Fibroblast of peridontal ligament (primary cell): Measurements from ENCODE around the gene RAPGEF6.
A peak's percentile ranks its signal among the peaks of the same experiment; 100 is the strongest.

Source experiments
- DNase-seq: peaks from one replicate; pipeline ENCODE4 v3.0.0-alpha.2; 2010; ENCODE audit errors: extremely low read depth

RAPGEF6 gene

DNA sequence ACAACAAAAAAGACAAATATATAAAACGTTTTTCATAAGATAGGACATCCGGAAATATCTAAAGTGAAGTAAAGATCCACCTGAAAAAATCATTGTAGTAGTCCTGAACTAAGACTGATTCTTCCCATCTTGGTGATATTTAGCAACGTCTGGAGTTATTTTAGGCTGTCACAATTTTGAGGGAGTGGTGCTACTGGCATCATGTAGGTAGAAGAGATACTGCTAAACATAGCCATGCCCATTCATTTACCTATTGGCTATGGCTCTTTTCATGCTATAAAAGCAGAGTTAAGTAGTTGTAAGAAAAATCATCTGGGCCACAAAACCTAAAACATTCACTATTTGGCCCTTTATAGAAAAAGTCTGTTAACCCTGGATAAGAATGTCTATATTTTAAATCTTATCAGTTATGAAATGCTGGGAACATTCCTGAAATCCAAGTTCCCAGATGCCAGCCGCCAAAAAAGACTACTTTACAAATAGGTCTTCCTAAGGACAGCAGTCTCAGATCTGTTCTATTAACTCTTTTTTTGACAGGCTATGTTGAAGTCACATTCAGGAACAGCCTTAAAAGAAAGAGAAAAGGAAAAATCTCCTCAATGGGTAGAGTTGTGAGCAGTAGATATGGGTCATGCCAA is 27.0 kb downstream of the RAPGEF6 start:
- peak; percentile 31 for DNase-seq

DNA sequence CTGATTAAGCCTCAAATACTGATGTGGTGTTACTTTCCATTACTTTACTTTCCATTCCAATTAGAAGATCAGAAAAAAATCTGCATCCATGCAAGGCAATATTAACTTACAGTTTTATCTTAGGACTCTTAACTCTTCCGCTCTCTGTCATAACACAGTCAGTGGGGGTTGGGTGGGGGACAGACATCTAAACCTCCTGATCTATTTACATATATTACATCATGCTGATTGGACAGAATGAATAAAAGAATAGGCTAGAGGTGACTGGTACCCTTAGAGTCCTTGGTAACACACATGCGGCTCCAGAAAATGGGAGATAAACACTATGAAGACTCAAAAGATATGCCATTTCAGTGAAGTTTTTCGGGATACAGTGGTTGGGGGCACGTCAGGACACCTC is 27.6 kb downstream of the RAPGEF6 start:
- DNase-seq = no peak

DNA sequence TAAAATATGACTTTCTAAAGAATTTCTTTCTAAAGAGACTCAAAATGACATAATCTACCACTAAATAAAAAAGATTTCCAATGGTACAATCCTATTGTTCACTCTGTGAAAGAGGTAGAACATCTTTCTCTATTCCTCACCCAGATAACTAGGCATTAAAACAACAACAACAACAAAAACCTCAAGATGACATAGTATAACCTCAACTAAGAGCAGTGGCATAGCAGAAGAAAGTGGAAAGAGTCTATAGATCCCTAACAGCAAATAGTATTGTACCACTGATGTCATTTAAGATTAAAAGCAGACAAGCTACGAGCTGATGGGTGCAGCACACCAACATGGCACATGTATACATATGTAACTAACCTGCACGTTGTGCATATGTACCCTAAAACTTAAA is 29.9 kb downstream of the RAPGEF6 start:
- no peak for DNase-seq

DNA sequence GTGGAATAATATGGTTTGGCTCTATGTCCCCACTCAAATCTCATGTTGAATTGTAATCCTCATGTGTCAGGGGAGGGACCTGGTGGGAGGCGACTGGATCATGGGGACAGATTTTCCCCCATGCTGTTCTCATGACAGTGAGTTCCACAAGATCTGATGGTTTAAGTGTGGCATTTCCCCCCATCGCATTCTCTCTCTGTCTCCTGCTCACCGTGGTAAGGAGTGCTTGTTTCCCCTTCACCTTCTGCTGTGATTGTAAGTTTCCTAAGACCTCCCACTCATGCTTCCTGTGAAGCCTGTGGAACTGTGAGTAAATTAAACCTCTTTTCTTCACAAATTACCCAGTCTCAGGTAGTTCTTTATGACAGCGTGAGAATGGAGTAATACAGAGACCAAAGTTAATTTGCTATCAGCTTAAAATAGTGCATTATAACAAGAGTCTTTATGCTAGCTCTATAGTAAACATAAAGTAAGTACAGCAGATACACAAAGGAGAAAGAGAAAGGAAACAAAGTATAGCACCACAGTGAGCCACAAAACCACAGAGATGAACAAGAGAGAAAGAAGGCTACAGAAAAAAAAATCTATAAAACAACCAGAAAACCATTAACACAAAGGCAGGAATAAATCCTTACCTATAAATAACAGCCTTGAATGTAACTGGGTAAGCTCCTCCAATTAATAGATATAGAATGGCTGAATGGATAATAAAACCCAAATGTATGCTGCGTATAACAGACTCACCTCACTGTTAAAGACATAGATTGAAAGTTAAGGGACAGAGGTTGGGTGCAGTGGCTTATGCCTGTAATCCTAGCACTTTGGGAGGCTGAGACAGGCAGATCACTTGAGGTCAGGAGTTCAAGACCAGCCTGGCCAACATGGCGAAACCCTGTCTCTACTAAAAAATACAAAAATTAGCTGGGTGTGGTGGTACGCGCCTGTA is 39.7 kb downstream of the RAPGEF6 start:
- DNase-seq = no peak

DNA sequence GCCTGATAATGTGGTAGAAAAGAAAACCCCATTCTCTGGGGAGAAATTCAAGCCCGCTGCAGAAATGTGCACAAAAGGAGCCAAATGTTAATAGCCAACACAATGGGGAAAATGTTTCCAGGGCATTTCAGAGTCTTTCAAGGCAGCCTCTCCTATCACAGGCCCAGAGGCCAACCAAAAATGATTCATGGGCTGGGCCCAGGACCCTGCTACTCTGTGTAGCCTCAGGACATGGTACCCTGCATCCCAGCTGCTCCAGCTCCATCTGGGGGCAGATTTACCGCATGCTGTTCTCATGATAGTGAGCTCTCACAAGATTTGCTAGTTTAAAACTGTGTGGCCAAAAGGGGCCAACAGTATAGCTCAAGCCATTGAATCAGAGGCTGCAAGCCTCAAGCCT is 41.1 kb downstream of the RAPGEF6 start:
- DNase-seq = peak; percentile 43

DNA sequence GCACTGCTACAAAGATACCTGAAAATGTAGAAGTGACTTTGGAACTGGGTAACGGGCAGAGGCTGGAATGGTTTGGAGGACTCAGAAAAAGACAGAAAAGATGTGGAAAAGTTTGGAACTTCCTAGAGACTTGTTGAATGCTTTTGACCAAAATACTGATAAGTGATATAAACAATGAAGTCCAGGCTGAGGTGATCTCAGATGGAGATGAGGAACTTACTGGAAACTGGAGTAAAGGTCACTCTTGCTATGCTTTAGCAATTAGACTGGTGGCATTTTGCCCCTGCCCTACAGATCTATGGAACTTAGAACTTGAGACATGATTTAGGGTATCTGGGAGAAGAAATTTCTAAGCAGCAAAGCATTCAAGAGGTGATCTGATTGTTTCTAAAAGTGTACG is 41.6 kb downstream of the RAPGEF6 start:
- DNase-seq = peak; percentile 51

DNA sequence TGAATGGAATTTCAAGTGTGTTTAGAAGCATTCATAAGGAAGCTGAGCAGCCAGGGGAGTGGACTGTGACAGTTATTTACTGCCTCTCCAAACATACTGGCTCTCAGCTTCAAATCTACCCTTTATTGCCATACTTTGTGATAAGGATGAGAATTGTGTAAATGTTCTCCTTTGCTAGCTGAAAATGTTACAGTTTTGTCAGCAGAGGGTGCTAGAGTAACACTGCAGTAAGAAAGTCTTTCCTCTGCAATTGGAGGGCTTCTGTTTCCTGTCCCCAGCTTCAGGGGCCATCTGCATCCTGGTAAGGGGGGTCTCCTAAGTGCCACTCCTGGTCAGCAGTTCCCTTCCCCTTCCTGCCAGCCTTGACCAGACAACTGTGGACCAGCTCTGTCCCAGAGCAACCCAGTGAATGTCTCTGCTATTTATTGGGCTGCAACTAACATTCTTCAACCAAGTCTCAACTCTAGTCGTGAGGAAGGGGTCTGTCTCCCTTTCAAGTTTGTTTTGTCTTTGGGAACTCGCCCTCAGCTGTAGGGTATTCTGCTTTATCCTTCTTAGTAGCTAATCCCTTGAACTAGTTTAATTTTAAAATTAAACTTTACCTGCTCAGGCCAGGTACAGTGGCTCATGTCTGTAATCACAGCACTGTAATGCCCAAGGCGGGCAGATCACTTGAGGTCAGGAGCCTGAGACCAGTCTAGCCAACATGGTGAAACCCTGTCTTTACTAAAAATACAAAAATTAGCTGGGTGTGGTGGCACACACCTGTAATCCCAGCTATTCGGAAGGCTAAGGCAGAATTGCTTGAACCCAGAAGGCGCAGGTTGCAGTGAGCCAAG is 45.3 kb downstream of the RAPGEF6 start:
- DNase-seq = peak; percentile 76

DNA sequence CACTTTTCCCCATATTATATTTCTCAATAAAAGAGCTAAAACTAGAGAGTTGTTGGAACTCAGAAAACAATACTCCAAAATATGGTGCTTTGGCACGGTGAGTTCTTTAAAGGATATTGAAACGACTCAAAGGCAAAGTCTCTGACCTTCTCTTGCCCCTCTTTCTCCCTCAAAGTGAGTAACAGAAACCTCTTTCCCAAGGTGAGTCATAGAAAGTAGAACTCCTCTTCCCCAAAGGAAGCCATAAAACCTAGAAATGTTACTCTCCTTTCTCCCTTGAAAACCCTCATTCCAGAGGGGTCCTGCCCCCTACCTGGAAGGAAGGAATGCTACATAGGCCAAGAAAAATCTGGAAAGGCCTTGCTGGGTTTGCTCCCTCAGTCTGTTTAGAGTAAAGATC is 47.5 kb downstream of the RAPGEF6 start:
- DNase-seq = peak; percentile 6

DNA sequence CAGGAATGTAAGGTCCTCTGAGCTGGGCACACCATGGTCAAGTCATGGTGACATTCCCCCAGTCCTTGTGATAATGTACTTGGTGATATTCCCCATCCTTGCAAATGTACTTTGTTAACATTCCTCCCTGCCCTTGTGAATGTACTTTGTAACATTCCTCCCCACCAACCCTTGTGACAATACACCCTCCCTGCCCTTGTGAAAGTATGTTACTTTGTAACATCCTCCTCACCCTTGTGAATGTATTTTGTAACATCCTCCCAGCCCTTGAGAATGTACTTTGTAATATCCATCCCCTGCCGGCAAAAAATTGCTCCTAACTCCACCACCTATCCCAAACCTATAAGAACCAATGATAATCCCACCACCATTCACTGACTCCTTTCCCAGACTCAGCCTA is 53.3 kb downstream of the RAPGEF6 start:
- DNase-seq = no peak

DNA sequence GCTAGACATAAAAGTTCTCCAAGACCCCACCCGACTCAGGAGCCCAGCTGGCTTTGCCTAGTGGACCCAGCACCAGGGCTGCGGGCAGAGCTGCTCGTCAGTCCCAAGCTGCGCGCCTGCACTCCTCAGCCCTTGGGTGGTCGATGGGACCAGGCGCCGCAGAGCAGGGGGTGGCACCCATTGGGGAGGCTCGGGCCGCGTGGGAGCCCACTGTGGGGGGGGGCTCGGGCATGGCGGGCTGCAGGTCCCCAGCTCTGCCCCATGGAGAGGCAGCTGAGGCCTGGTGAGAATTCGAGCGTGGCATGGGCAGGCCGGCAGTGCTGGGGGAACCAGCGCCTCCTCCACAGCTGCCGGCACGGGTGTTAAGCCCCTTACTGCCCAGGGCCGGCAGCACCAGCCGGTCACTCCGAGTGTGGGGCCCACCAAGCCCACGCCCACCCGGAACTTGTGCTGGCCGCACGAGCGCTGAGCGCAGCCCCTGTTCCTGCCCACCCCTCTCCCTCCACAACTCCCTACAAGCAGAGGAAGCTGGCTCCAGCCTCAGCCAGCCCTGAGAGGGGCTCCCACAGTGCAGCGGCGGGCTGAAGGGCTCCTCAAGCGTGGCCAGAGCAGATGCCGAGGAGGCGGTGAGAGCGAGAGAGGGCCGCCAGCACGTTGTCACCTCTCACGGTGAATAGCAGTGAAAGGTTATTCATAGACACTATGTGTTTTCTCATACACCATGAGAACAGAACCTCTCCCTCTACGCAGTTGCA is 54.9 kb downstream of the RAPGEF6 start:
- DNase-seq = no peak

DNA sequence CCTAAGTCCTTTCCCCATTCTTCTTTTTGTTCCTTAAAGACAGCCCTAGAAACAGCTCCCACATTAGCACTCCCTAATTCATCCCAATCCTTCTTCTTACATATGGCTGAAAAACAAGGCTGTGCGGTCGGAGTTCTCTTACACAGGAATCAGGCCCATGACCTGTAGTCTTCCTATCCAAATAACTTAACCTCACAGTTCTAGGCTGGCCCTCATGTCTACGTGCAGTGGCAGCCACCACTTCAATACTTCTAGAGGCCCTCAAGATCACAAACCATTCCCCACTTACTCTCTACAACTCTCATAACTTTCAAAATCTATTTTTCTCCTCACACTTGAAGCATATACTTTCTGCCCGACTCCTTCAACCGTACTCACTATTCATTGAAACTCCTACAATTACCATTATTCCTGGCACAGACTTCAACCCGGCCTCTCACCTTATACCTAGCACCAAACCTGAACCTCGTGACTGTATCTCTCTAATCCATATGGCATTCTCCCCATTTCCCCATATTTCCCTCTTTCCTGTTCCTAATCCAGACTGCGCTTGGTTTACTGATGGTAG is 59.3 kb downstream of the RAPGEF6 start:
- DNase-seq = no peak

DNA sequence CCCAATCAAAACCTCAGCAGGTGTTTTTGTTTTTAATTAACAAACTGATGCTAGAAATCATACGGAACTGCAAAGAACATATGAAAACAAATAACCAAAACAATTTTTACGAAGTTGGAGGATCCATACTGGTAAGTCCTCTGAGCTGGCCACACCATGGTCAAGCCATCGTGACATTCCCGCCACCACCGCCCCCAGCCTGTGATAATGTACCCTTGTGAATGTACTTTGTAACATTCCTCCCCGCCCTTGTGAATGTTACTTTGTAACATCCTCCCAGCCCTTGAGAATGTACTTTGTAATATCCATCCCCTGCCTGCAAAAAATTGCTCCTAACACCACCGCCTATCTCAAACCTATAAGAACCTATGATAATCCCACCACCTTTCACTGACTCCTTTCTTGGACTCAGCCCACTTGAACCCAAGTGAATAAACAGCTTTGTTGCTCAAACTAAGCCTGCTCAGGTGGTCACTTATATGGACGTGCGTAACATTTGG is 63.3 kb downstream of the RAPGEF6 start:
- DNase-seq = no peak

DNA sequence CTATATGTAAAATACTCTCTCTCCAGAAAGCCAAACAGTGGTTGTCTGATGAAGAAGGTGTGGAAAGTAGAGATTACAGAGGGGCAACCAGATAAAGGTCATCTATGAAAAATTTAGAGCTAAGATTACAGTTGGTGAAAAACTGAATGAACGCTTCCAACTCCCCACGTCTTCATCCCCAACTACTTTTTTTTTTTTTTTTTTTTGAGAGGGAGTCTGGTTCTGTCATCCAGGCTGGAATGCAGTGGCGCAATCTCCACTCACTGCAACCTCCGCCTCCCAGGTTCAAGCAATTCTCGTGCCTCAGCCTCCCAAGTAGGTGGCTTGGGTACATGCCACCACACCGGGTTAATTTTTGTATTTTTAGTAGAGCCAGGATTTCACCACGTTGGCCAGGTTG is 64.3 kb downstream of the RAPGEF6 start:
- DNase-seq = no peak

DNA sequence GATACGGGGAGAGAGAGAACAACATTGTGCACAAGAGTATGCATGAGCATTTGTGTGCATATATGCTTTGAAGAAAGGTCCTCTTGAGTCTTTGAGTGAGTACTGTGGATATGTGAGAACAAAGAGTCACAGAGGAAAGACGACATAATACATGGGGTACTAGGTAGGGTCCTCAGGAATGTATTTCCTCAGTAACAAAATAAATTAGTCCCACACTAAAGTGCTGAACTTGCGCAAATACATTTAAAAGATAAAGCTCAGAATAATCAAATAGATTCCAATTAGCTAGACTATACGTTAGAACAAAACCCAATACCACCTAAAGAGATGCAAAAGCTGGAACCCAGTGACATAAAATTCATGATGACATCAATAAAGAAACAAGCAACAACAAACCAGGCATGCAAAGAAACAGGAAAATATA is 70.8 kb downstream of the RAPGEF6 start:
- no peak for DNase-seq

DNA sequence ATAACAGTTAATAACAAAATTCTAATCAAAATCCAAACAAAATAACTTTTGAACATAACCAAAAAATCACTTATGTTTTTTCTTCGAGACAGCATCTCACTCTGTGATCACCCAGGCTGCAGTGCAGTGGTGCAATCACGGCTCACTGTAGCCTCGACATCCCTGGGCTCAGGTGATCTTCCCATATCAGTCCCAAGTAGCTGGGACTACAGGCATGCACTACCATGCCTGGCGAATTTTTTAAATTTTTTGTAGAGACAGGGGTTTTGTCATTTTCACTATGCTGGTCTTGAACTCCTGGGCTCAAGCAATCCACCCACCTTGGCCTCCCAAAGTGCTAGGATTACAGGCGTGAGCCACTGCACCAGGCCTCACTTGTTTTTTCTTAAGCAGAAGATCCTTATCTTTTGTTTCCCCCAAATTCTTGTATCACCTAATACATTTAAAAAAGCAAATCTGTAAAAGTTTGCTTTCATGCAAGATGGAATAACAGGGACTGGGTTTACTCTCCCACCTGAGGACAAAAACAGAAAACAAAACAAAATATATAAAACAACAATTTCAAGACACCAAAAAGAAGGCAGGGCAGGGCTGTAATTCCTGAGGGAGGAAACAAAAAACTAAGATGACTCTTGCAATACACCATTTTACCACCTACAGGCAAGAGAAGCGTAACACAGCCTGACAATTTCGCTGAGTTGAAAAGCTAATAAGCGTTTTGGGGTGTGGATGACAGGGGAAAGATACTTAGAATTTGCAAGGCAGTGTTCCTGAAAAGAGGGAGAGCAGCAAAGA is 71.4 kb downstream of the RAPGEF6 start:
- DNase-seq = no peak

DNA sequence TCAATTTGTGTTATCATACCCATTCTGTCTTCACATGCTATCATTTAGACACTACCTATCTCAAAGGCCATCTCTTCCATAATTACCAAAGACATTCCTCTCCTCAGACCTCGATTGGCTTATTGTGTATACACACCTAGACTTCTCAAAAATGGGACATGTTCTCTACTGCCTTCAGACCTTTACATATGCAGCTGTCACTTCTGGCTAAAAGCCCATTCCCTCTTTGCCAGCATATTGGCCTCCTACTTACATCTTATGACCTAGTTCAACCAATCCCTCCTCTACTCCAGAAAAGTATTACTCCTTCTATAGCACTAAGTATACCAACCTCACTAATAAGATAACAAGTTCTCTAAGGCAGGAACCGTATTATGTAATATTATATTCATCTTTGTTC is 84.4 kb downstream of the RAPGEF6 start:
- no peak for DNase-seq

DNA sequence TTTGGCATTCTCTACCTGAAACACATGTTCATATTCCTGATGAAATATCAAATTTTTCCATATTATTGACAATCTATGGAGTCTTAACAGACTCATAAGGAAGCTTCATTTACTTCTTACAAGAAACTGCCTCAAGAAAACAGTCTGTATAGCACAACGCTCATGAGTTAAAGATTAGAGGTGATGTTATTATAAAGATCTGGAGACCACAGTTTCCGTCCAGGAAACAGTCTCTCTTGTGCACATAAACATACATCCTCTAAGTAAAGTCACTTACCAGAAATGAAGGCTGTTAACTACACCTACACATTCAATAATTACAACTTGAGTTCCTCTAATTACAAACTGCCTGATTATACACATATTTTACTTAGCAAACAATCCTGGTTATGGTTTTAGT is 86.9 kb downstream of the RAPGEF6 start:
- DNase-seq = no peak

DNA sequence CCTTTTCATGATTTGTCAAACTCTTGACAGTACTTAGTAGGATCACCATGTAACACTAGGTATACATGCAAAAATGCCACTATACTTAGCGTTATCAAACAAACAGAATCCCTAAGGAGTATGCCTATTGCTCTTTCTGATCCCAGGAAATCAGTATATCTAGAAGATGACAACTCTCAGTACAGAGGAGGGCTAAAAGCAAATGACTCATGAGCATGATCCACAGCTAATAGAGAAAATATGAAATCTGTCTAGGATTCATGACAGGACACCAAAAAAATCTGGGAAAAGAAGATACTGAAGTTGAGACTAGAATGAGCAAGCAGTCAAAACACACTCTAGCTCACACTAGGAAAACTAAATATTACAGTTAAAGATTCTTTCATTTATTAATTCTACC is 89.2 kb downstream of the RAPGEF6 start:
- DNase-seq = peak; percentile 61

DNA sequence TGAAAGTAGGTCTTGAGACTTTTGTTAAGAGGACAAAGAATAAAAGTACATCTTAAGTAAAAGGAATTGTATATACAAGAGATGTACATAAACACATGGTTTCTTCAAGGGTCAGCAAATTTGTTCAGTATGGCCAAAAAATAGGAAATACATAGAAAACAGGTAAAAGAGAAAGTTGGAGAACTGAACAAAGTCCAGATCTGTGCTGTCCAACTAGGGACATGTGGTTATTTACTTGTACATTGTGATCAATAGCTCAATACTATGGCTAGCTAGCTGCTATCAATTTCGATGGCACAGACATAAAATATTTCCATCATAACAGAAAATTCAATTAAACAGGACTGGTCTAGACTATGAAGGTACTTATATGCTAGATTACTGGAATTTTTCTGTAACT is 92.3 kb downstream of the RAPGEF6 start:
- DNase-seq = no peak

DNA sequence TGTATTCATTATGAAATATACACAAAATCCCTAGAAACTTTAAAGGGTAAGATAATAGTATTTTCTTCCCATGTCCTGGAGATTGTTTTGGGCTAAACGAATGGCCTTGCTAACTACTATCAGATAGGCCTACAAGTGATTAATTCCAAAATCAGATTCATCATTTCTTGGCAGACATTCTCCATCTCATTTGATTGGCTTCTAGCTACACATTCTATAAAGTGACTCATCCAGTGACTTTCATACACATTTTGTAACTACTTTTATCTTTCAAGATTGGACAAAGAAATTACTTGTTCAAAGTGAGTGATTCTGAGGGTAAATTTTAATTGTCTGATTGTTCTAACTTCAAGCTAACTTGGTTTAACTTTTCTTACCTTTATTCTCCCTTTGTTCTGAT is 93.3 kb downstream of the RAPGEF6 start:
- no peak for DNase-seq
